GM19328 (cell line): ENCODE results near the gene DNMT3A.

Experiments used
- ATAC-seq: cut with Tn5 transposase; IDR thresholded peaks from one replicate; pipeline ENCODE4 v1.9.1; 2021; ENCODE audit warnings: mild to moderate bottlenecking, moderate library complexity; ENCODE audit not compliant: unreplicated experiment

The DNMT3A gene

DNA sequence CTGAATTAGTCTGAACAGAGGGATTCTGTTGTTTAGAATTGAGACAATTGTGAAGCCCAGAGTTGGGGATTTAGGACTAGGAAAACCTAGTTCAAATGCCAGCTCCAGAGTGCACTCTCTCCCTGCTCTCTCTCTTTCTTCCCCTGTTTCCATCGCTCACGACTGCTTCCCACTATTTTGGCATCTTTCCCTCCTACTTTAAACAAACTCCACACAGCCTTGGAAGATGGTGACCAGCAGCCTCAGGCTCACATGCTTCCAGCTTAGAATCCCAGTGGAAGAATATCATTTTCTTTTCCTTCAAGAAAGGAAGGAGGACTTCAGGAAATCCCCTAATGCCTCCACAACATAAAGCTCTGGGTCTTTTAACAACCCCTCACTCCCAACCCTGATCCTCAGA is 6.1 kb upstream of the DNMT3A start:
- no peak for ATAC-seq

DNA sequence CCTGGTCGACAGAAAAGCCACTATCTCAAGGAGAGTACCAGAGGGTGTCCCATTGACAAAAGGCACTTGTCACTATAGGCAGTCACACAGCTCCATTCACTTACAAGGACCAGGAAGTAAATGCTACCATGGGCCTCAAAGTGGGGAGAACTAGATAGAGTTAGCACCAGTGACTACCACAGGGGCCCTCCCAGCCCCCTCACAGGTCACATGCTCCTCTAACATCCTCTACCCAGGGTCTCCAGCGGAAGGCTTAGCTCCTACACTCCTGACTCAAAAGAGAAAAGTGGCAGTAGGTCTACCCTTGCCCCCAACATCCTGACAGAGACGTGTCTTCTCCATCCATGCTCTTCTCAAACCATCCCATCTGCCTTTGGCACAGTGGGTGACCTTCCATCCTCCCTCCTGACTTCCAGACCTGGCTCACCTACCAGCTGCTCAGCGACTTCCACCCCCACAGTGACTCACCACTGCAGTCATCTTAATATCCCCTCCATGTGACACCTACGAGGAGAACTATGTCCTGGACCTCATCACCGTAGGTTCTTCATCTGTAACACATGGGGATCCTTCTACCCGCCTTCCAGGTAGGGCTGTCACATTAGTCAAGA is 5.6 kb upstream of the DNMT3A start:
- no peak for ATAC-seq

DNA sequence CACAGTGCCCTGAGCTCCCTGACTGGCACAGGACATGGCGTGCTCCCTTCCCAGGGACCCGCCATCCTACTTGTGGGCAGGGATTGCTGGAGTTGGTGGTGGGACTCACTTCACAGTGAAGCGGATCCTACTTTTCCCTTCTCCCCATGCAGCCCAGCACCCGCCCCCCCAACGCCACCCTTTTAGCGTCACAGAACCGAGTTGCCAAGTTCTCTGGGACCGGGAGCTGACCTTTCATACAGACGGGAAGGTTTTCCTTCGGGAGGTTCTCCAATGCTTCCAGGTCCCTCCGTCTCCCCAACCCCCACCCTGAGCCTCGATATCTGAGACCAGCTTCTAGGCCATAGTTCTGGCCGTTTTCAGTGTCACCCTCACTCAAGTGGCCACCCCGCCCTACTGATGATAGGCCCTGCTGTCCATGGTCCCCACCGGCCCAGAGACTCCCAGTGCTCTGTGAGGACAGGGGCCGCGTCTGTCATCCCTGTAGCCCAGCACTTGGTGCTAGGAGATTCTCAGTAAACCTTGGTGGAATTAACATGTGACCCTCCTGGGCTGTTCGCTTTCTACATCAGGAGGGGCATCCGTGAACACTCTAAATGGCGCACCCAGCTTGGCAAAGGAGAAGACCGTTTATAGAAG is 1.6 kb upstream of the DNMT3A start:
- ATAC-seq, result no peak

DNA sequence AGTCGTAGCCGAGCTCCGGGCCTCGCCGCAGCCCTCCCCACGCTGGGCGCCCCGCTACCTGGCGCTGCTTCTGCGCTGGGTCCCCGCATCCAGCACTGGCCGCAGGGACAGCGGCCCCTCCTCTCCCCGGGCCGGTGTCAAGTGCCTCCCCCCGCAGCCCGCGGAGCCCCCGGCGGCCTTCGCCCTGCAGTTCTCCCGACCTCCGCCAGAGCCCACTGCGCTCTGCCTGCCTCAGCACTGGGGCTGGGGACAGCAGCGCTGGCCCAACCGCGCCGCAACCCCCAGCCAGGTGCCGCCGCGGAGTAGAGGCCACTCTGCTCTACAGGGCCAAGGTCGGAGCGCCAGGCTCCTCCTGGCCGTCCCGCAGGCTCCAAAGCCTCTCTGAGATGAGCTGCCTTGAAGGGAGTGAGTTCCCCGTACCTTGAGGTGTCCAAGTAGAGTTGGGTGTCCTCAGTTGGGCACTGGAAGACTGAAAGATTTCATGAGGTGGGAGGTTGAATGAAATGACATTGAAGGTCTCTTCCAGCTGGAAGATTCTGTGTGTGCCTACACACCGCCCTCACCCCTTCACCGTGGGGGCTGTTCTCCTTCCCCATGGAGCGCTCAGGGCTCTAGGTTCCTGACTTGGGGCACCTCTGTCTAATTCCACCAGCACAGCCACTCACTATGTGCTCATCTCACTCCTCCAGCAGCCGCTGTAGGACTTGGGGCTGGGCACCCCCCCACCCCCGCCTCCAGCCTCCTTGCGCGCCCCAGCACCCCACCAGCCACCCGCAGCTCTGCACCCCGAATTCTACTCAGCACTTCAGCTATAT is 854 bp upstream of the DNMT3A start:
- peak; percentile 68 for ATAC-seq

DNA sequence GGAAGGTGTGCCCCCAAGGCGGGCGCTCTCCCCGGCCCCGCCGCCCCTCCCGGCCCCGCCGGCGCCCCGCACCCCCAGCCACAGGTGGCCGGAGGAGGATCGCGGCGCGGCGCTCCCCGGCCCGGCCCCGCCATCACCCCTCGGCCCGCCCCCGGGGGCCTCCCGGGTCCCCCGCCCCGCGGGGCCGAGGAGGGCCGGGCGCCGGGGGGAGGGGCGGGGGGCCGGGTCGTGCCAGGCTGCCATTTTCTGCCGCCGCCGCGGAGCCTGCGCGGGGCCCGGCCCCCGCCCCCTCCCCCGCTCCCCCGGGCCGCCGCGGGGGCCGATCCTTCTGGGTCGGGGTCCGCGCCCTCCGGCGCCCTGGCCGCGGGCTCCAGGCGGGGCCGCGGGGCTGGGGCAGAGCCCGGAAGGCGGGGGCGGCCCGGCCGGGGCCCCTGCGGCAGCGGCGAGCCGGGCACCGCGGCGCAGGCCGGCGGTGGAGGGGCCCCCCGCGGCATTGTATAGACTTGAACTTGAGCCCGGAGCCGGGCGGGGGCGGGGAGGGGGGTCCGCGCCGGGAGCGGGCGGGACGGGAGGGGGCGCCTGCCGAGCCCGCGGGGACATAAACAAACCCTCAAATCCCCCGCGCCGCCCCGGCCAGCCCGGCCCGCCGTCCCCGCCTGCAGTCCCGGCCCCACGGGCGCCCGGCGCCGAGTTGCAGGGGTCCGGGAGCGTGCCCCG is 556 bp downstream of the DNMT3A start:
- ATAC-seq, result peak; percentile 21

DNA sequence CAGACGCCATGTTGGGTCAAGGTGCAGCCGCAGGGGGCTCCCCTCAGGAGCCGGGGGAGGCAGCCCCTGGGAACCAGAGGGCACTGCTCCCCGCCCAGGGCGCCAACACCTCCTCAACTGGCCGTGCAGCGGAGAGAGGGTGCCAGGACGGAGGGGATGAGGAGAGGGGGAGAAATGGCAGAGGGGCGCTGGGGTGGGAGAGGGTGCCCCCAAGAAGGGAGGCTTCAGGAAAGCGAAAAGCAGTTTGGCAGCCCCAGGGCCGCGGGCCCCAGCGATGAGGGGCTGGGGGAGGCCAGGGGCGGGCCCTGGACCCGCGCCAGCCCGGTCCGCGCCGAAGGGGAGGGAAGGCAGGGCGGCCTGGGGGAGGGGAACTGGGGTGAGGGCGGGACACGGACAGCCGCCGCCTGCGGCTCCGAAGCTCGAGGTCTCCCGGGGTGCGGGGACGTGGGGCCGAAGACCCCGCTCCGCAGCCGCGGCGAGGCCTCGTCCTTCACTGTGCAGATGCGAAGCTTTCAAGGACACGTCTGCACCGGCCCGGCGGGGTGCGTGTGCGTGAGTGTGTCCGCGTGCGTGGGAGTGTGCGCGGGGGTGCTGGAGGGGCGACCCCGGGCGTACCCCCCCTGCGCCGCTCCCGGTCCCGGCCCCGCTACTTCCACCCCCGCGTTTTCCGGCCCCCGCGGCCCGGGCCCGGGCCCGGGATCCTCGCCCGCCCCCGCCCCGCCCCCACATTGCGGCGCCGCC is 1.4 kb downstream of the DNMT3A start:
- no peak for ATAC-seq

DNA sequence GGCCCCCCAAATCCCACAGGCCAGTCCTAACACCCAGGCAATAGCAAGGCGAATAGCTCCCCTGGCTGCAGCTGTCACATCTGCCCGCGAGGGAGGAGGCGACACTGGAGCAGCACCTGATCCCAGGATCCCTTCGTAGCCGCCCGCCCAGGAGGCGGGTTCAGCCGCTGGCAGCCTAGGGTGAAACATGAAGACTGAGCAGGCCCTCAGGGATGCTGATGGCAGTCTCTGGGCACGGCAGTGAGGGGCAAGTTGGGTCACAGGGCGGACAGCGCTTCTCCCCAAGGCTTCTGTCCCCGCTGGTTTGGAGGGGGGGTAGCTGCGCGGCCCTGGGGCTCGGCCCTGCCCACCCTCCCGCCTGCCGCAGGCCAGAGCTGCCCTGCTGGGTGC is 1.9 kb downstream of the DNMT3A start:
- ATAC-seq, result no peak

DNA sequence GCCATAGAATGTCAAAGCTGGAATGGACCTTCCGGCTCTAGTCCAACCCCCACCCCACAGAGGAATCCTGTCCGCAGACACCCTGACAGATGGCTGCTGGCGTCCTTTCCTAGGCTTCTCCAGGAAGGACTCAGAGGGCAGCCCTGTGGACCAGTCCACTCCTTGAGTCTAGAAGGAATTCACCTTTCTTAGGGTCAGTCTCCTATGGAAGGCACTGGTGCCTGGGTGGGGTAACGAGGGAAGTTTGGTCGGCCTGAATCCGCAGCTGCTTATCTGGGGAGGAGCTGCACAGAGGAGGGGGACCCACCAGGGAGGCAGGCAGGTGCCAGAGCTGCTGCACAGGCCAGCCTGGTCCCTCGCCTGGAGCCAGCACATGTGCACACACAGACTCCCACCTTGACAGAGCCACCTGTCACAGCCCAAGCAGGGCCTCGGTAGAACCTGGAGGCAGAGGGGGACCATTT is 2.5 kb downstream of the DNMT3A start:
- no peak for ATAC-seq

DNA sequence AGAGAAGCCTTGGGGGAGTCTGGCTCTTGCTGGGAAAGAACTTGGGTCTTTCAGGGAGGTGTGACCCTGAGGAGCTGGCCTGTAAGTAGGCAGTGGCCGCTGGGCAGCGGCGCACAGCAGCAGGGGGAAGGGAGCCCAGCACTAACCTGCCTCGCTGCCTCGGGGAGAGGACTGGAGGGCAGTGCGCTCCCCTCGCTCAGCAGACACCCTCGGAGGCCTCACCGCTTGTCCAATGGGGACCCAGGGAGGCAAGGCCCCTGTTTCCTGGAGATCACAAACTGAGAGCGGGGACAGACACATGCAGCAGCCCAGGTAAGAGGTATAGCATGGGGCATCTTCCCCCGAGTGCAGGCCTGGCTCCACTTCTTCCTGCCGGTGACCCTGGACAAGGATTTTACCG is 3.3 kb downstream of the DNMT3A start:
- no peak for ATAC-seq

DNA sequence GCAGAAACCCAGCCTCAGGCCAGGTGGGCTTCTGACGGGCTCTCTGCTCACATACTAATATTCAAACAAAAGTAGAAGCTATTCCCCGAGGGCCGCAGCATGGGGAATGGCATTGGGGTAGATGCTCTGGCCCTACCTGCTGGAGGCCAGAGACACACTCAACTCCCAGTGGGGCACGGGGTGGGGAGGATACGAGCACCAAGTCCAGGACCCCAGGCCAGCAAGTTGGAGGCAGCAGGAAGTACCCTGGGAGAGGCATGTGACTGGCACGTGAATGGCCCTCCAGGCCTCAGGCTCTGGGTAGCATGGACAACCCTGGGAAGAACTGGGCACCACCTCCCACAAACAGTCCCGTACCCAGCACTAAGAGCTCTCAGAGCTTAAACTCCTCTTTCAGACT is 3.8 kb downstream of the DNMT3A start:
- no peak for ATAC-seq

DNA sequence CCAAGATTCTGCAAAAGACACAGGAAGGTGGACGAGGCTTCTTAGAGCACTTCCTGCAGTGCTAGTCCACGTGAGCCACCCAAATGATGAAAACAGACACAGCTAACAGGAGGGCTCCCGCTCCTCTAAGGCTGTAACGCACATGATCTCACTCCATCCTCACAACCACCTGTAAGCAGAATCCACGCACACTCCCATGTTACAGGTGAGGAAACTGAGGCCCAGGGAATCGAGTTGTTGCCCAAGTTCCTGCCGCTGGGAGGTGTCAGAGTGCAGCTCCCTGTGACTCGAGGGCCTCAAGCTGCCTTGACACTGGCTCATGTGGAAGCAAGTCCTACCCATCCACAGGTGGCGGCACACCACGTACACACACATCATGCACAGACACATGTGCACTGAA is 4.4 kb downstream of the DNMT3A start:
- ATAC-seq, result no peak

DNA sequence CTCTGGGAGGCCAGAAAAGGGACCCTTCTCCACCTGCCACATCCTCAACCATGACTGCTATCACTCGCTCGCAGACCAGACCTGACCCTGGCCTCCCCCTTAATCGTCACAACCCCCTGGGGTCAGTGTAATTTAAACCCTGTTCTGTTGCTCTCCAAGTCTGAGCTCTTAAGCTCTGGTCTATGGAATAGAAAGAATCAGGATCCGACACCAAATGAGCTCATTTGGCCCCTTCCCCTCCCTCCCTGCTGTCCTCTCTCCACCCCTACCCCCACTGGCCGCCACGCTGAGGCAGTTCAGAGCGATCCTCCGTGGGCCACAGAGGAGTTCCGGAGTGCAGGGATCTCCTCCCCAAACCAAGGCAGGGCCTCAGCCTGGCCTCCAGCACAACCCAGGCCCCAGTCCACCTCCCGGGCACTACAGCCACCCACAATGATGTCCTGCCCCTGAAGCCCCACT is 5.3 kb downstream of the DNMT3A start:
- ATAC-seq, result no peak

DNA sequence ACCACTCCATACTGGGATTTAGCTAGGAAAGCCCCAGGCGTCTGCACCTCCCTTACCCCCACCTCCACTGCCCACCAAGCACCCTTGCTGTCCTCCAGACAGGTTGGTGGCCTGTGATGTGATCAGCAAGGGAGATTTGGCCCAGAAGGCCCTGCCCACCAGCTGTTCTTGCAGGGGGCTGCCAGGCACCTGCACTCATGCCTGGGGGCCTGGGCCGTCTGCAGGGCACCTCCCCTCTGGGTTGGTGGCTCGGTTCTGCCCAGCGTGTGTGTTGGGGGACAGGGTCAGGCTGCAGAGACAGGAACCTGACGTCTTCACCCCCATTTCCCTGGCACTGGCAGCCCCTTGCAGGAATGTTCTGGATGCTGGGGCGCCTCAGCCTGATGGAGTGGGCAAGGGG is 5.8 kb downstream of the DNMT3A start:
- no peak for ATAC-seq

DNA sequence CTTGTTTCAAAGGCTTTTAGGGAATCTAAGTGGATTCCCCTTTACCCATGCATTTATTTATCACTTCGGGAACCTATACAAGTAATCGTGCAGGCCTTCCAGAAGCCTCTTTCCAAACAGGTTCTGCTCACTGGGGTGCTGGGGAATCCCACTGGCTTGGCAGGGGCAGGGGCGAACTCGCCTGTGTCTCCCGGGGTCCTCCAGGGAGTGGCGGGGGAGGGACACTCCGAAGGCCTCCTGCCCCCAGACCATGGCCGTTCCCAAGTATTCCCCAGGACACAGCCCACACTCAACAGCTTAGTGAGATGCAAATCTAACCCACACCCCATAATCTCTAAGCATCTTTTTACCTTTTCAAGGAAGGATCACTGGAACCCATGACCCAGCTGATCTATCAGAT is 6.5 kb downstream of the DNMT3A start:
- no peak for ATAC-seq

DNA sequence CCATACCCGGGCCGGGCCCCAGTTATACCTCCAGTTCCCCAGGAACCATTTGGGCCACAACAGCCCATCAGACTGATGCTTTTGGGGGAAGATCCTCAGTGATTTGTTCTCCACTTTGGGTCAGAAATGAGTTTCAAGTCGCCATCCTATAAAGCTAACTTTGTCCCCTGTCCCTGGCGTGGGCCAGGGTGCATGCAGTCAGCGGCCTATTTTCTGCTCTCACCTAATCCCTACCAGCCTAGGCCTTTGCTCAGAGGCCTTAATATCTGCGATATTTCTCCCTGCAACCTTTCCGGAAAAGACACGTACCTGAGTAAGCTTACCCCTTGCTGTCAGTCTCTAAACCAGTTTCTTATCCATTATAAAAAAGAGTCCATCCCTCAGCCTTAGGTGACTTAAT is 7.2 kb downstream of the DNMT3A start:
- ATAC-seq, result no peak

DNA sequence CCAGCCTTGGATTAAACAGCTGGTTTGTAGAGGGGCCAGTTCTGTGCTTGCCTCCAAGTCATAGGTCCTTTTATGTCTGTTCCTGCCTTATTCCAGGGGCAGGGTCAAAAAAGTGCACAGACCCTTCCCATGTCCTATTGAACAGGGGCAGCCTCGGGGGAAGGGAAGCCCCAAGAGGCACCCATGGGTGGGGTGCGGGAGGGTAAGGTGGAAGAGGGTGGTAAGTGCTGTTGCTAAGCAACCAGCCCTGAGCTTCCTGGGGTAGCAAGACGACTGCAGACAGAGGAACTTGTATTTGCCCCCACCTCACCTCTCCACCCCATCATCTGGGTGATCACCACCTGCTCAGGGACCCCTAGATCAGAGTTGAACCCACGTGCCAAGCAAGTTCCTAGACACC is 7.7 kb downstream of the DNMT3A start:
- no peak for ATAC-seq

DNA sequence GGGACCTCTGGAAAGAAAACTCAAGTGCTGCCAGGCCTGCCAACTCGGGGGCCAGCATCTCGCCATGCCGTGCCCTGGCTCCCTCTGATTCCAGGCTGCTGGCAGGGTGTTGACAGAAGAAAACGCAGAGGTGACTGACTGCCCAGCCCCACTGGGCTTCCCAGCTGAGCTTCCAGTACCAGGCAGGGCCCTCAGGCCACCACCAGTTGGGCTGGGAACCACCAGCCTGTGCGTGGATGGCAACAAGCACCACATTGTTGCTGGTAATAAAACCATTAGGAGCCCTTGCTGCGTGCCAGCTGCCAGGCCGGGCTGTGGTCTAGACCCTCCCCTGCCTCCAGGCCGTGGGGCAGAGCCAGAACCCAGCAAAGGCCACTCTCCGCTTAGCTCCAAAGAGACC is 9.2 kb downstream of the DNMT3A start:
- no peak for ATAC-seq

DNA sequence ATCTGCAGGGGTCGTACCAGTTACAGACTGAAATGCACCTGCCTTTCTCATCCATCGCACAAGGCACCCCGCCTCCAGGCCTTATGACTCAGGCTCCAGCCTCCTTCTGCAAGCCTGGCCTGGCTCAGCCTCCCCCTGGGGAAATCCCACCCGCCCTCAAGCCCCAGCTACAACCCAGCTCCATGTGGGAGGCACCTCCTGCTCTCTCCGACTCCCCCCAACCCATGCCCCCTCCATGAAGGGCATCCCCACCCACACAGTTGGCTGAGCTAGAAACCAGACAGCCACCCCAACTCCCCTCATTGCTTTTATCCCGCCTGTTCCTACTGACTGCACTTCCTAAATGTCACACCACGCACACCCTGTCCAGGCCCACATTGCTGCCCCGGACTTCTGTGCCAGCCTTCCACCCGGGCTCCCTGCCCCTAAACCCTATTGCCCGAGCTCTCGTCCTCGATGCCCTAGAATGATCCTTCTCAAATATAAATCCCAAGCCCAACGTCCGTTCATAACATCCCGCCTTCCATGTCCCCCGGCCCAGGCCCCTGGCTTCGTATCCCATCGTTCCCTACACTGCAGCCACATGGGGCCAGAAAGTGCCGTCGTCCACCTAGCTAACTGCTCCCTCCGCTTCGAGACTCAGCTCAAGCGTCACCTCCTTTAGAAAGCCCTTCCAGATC is 9.9 kb downstream of the DNMT3A start:
- ATAC-seq, result no peak

DNA sequence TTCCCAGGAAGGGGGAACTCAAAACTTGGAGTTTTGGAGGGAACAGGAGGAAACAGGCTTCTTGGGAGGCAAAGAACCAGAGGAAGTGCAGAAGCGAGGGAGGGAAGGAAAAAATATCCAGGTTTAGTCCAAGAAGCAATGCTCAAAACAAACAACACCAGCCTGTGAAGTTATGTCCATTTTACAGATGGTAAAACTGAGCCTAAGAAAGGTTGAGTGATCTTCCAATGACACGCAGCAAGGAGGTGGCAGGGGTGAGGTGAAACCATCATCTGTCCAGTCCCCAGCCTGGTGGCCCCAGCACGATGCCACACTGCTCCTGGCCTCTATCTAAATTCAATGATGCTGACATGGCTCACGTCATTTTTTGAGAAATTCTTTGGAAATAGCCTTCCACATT is 10.8 kb downstream of the DNMT3A start:
- no peak for ATAC-seq

DNA sequence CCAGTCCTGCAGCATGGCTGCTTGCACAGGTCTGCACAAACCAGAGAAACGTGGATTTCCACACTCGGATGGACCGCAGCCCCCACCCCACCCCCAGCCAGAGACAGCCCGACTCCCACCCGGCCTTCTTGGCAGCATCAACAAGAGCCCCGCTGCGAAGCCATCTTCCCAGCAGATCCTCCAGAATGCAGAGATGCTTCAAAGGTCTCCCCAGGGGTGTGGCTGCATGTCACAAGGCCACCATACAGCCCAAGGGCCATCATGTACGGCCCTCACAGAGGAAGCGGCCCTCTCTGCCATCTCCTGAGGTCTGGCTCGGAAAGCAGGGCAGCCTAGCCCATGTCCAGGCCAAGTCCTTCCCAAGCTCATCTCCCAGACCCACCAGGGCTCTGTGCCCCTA is 11.5 kb downstream of the DNMT3A start:
- ATAC-seq, result no peak
